22Rv1 (cell line): Measurements from ENCODE around the gene RIT2.

Experiments
- H3K27ac ChIP-seq: fragments of 450-650 bp; 2 replicates; pipeline ENCODE4 v1.5.1; 2017
- ZFX ChIP-seq: fragments of 450-650 bp; IDR thresholded peaks from 2 replicates; pipeline ENCODE4 v1.6.1; 2017; ENCODE audit warnings: antibody characterized with exemption, borderline replicate concordance
- TF ChIP-seq, protein P1 (sequence below): fragments of 450-650 bp; IDR thresholded peaks from 2 replicates; pipeline ENCODE4 v1.5.1; 2017; ENCODE audit warnings: mild to moderate bottlenecking

RIT2 gene

GRCh38 chr18:43013486-43013885, 102.0 kb downstream of the RIT2 start:
- H3K27ac ChIP-seq: no peak overlapping the region
- TF ChIP-seq, protein P1, sequence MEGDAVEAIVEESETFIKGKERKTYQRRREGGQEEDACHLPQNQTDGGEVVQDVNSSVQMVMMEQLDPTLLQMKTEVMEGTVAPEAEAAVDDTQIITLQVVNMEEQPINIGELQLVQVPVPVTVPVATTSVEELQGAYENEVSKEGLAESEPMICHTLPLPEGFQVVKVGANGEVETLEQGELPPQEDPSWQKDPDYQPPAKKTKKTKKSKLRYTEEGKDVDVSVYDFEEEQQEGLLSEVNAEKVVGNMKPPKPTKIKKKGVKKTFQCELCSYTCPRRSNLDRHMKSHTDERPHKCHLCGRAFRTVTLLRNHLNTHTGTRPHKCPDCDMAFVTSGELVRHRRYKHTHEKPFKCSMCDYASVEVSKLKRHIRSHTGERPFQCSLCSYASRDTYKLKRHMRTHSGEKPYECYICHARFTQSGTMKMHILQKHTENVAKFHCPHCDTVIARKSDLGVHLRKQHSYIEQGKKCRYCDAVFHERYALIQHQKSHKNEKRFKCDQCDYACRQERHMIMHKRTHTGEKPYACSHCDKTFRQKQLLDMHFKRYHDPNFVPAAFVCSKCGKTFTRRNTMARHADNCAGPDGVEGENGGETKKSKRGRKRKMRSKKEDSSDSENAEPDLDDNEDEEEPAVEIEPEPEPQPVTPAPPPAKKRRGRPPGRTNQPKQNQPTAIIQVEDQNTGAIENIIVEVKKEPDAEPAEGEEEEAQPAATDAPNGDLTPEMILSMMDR: no peak
- TF ChIP-seq ZFX: no peak

DNA sequence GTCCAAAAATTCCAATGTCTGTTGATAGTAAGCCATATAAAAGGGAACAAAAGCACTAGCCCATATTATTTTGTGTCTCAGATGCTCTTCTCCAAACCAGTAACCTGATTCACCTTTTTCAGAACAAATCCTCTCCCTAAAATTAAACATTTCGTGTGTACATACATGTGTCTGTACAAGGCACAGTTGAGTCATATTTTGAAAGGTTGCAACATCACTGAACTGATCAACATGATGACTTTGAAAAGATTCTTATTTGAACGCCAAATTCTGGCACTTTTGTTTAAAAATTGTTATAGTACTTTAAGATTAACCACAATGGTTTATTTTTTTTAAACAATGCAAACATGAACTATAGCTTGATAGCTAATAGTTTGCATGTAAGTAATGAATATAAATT, 102.5 kb downstream of the RIT2 start:
- TF ChIP-seq, protein P1: no peak
- no peak for TF ChIP-seq ZFX

GRCh38 chr18:43010611-43011010, 104.9 kb downstream of the RIT2 start:
- H3K27ac ChIP-seq: no peak overlapping the region
- TF ChIP-seq, protein P1: no peak
- TF ChIP-seq ZFX: no peak

More for the DNA sequence above, 102.5 kb downstream of the RIT2 start:
- H3K27ac ChIP-seq: no peak overlapping the region

- TF ChIP-seq, protein P1: no peak
- no peak for TF ChIP-seq ZFX
- no peak overlapping the region for H3K27ac ChIP-seq
Measured at GRCh38 chr18:43009674-43010073, 105.8 kb downstream of the RIT2 start.

- TF ChIP-seq, protein P1: no peak
- no peak for TF ChIP-seq ZFX
- H3K27ac ChIP-seq: no peak overlapping the region
Measured at GRCh38 chr18:43007365-43007764, 108.1 kb downstream of the RIT2 start.

- no peak overlapping the region for H3K27ac ChIP-seq
- no peak for TF ChIP-seq ZFX
Measured at GRCh38 chr18:43004421-43004820, 111.1 kb downstream of the RIT2 start.

GRCh38 chr18:43001821-43002220, 113.7 kb downstream of the RIT2 start:
- no peak for TF ChIP-seq ZFX
- TF ChIP-seq, protein P1: no peak
- no peak overlapping the region for H3K27ac ChIP-seq

DNA sequence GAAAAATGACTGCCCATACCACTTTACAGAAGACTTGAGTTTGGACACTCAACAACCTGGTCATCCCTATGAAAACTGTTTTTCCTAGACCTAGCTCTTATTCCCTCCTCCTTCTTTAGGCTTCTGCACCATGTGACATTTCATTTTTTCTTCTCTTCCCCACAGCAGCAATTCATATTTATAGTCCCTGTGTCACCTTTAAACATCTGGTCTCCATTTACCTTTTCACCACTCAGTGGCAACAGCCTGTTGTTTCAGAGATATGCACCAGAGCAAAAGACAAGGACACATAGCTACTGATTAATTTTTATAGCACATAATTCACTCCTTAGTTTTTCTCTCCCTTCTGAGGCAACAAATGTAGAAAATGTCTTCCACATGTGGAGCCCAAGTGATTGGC, 118.7 kb downstream of the RIT2 start:
- H3K27ac ChIP-seq: no peak overlapping the region
- TF ChIP-seq, protein P1: no peak
- no peak for TF ChIP-seq ZFX
